GM23248 (cell line): ENCODE measurements around the gene SLC9A9. TPM values are rescaled to one million over a fixed set of nuclear protein-coding genes. Genes with fewer than 3 reads are reported as not detected.

Experiments
- DNase-seq: peaks from one replicate; pipeline ENCODE4 v3.0.0-alpha.2; 2015
- H2AFZ ChIP-seq: fragments of 200-600 bp; sonication (generic); 2 replicates; pipeline ENCODE4 v1.6.1; 2016; ENCODE audit warnings: antibody characterized with exemption
- H3F3A ChIP-seq: fragments of 200-600 bp; sonication (generic); 2 replicates; pipeline ENCODE4 v1.6.1; 2016; ENCODE audit warnings: mild to moderate bottlenecking, antibody characterized with exemption, mixed run types; ENCODE audit not compliant: insufficient read depth
- H3K27ac ChIP-seq: fragments of 200-600 bp; sonication (generic); 2 replicates; pipeline ENCODE4 v1.5.1; 2016; ENCODE audit warnings: mild to moderate bottlenecking
- H3K27me3 ChIP-seq: fragments of 200-600 bp; sonication (generic); replicated peaks from 2 replicates; pipeline ENCODE4 v1.6.1; 2016; ENCODE audit warnings: mild to moderate bottlenecking; ENCODE audit not compliant: insufficient read depth
- H3K36me3 ChIP-seq: fragments of 200-600 bp; sonication (generic); 2 replicates; pipeline ENCODE4 v1.6.1; 2016; ENCODE audit warnings: low read depth, mild to moderate bottlenecking
- H3K4me1 ChIP-seq: fragments of 200-600 bp; sonication (generic); 2 replicates; pipeline ENCODE4 v1.6.1; 2016; ENCODE audit warnings: mild to moderate bottlenecking; ENCODE audit not compliant: insufficient read depth
- H3K4me2 ChIP-seq: fragments of 200-600 bp; sonication (generic); one replicate; pipeline ENCODE4 v1.6.1; 2016; ENCODE audit warnings: mild to moderate bottlenecking; ENCODE audit not compliant: unreplicated experiment
- H3K4me3 ChIP-seq: fragments of 200-600 bp; sonication (generic); 2 replicates; pipeline ENCODE4 v1.5.1; 2016; ENCODE audit warnings: mild to moderate bottlenecking
- H3K79me2 ChIP-seq: fragments of 200-600 bp; sonication (generic); 2 replicates; pipeline ENCODE4 v1.6.1; 2016; ENCODE audit warnings: mild to moderate bottlenecking; ENCODE audit not compliant: insufficient read depth
- H3K9ac ChIP-seq: fragments of 200-600 bp; sonication (generic); 2 replicates; pipeline ENCODE4 v1.6.1; 2016; ENCODE audit warnings: mild to moderate bottlenecking
- H3K9me2 ChIP-seq: fragments of 200-600 bp; sonication (generic); 2 replicates; pipeline ENCODE4 v1.6.1; 2016; ENCODE audit warnings: mixed run types, mild to moderate bottlenecking, moderate library complexity; ENCODE audit not compliant: insufficient read depth
- H3K9me3 ChIP-seq: fragments of 200-600 bp; sonication (generic); one replicate; pipeline ENCODE4 v1.6.1; 2017; ENCODE audit warnings: low read depth
- H4K20me1 ChIP-seq: fragments of 200-600 bp; sonication (generic); 2 replicates; pipeline ENCODE4 v1.6.0; 2016; ENCODE audit not compliant: insufficient read depth
- EZH2 ChIP-seq: fragments of 200-600 bp; sonication (generic); IDR thresholded peaks from 2 replicates; pipeline ENCODE4 v1.6.1; 2018; ENCODE audit warnings: antibody characterized with exemption, mild to moderate bottlenecking; ENCODE audit not compliant: insufficient read depth, poor library complexity, severe bottlenecking
- EZH2phosphoT487 ChIP-seq: fragments of 200-600 bp; sonication (generic); IDR thresholded peaks from 2 replicates; pipeline ENCODE4 v1.6.1; 2018; ENCODE audit warnings: antibody characterized with exemption, moderate library complexity, mild to moderate bottlenecking, low read depth; ENCODE audit not compliant: insufficient read depth
- WGBS, 2 experiments: methylation state at CpG; one replicate each; pipeline ENCODE4 v1.1.6; 2015 to 2017; ENCODE audit warnings: low lambda C conversion rate in 2 of 2, low coverage in 1 of 2; ENCODE audit errors: missing lambda C conversion rate in 2 of 2; 5-methylcytosine and 5-hydroxymethylcytosine counted together
- in situ Hi-C: fragments of 300-500 bp; cut with MboI; formaldehyde crosslinking; loops from 2 replicates; pipeline ENCODE4 v1.15.0; 2020
- polyA plus RNA-seq: library from polyadenylated mRNA; unstranded; fragments of >200 nt; fragmentation: Nextera tagmentation; extraction: Ambion mirVana; gene quantifications from 2 replicates; pipeline ENCODE4 v1.2.1, GENCODE V29; 2016
- total RNA-seq: library from RNA; depleted of rRNA; stranded (reverse); fragments of >200 nt; shearing (Covaris generic); gene quantifications from 2 replicates; pipeline ENCODE4 v1.2.3, GENCODE V29; 2014

The SLC9A9 gene
- total and polyA plus RNA-seq, 2 experiments from 2014 or later, result 2.8 to 3.2 TPM

- DNase-seq, result no peak
These were observed 490.0 kb downstream of the SLC9A9 start for GRCh38 chr3:143358155-143358792.

GRCh38 chr3:143357700-143358099 is 490.6 kb downstream of the SLC9A9 start:
- H3K4me3 ChIP-seq, result no peak overlapping the region

More at GRCh38 chr3:143358155-143358792, 490.0 kb downstream of the SLC9A9 start:
- Histone ChIP-seq H3K27me3 (no peaks in the 10 kb centered on the region), H3K9me2 (no peaks in the 10 kb centered on the region), H3K27ac (no peak overlapping the region), H3K4me3 (no peak overlapping the region), H3K9me3 (no peaks in the 10 kb centered on the region), H3K36me3 (no peaks in the 10 kb centered on the region), H4K20me1 (no peaks in the 10 kb centered on the region), H3K9ac (no peak overlapping the region), H3F3A (no peaks in the 10 kb centered on the region), H3K4me1 (peaks cover 4% of the 10 kb centered on the region; the same call in 1 of the 2 replicates), H2AFZ (no peak overlapping the region), H3K4me2 (no peak overlapping the region), H3K79me2 (no peaks in the 10 kb centered on the region)
- TF ChIP-seq EZH2 (no peak), EZH2phosphoT487 (no peak)
- WGBS, 2 experiments, result 59 to 69% methylated on average over 2 of the region's 2 CpGs
- in situ Hi-C loops, result no loop called here

GRCh38 chr3:143356839-143357238 is 491.4 kb downstream of the SLC9A9 start:
- H3K4me2 ChIP-seq, result no peak overlapping the region
- no peak overlapping the region for H3K4me3 ChIP-seq
- no peaks in the 10 kb centered on the region for H3K27me3 ChIP-seq
- H2AFZ ChIP-seq, result no peak overlapping the region
- peaks cover 4% of the 10 kb centered on the region; the same call in 1 of the 2 replicates for H3K4me1 ChIP-seq
- in situ Hi-C loops, result no loop called here
- TF ChIP-seq EZH2 (no peak), EZH2phosphoT487 (no peak)
- no peaks in the 10 kb centered on the region for H4K20me1 ChIP-seq
- no peak overlapping the region for H3K9ac ChIP-seq
- DNase-seq, result no peak
- WGBS, 2 experiments, result 88 to 100% methylated on average over 1 of the region's 1 CpG
- no peaks in the 10 kb centered on the region for H3K79me2 ChIP-seq
- H3F3A ChIP-seq, result no peaks in the 10 kb centered on the region
- no peak overlapping the region for H3K27ac ChIP-seq
- H3K9me3 ChIP-seq, result no peaks in the 10 kb centered on the region
- H3K9me2 ChIP-seq, result no peaks in the 10 kb centered on the region
- no peaks in the 10 kb centered on the region for H3K36me3 ChIP-seq

More at GRCh38 chr3:143357700-143358099, 490.6 kb downstream of the SLC9A9 start:
- 87 to 95% methylated on average over 3 of the region's 3 CpGs for WGBS, 2 experiments
- Histone ChIP-seq H3K9me2 (no peaks in the 10 kb centered on the region), H3K27ac (no peak overlapping the region), H2AFZ (no peak overlapping the region), H3F3A (no peaks in the 10 kb centered on the region), H3K4me2 (no peak overlapping the region), H3K27me3 (no peaks in the 10 kb centered on the region), H3K36me3 (no peaks in the 10 kb centered on the region), H4K20me1 (no peaks in the 10 kb centered on the region), H3K9me3 (no peaks in the 10 kb centered on the region), H3K4me1 (peaks cover 4% of the 10 kb centered on the region; the same call in 1 of the 2 replicates), H3K79me2 (no peaks in the 10 kb centered on the region), H3K9ac (no peak overlapping the region)
- in situ Hi-C loops, result no loop called here
- TF ChIP-seq EZH2 (no peak), EZH2phosphoT487 (no peak)
- no peak for DNase-seq

GRCh38 chr3:143354342-143354741 is 493.9 kb downstream of the SLC9A9 start:
- DNase-seq, result no peak
- in situ Hi-C loops, result no loop called here
- H2AFZ ChIP-seq, result no peak overlapping the region
- H3K9ac ChIP-seq, result no peak overlapping the region
- TF ChIP-seq EZH2phosphoT487, result no peak
- no peak for TF ChIP-seq EZH2
- no peaks in the 10 kb centered on the region for H3K27me3 ChIP-seq
- whole genome bisulfite sequencing, 2 experiments, result 73 to 78% methylated on average over 1 of the region's 1 CpG
- H3F3A ChIP-seq, result no peaks in the 10 kb centered on the region
- no peaks in the 10 kb centered on the region for H3K4me1 ChIP-seq
- no peaks in the 10 kb centered on the region for H4K20me1 ChIP-seq
- no peaks in the 10 kb centered on the region for H3K9me2 ChIP-seq
- no peaks in the 10 kb centered on the region for H3K9me3 ChIP-seq
- H3K36me3 ChIP-seq, result no peaks in the 10 kb centered on the region
- H3K4me3 ChIP-seq, result no peak overlapping the region
- H3K79me2 ChIP-seq, result no peaks in the 10 kb centered on the region
- H3K4me2 ChIP-seq, result no peak overlapping the region
- H3K27ac ChIP-seq, result no peak overlapping the region
